Rectal smooth muscle tissue (tissue), 1 donor: ENCODE measurements around the gene PARL.

Source experiments
- H3K27ac ChIP-seq: one replicate; pipeline ENCODE4 v1.7.0; 2013; ENCODE audit warnings: low read depth, low read length, inconsistent platforms
- H3K27me3 ChIP-seq: one replicate; pipeline ENCODE4 v1.7.0; 2013; ENCODE audit warnings: low read length; ENCODE audit not compliant: control insufficient read depth, insufficient read depth
- H3K36me3 ChIP-seq: one replicate; pipeline ENCODE4 v1.7.0; 2013; ENCODE audit warnings: low read length; ENCODE audit not compliant: control insufficient read depth, insufficient read depth
- H3K4me1 ChIP-seq: one replicate; pipeline ENCODE4 v1.7.0; 2013; ENCODE audit warnings: low read length; ENCODE audit not compliant: control insufficient read depth, insufficient read depth
- H3K4me3 ChIP-seq: one replicate; pipeline ENCODE4 v1.7.0; 2013; ENCODE audit warnings: low read length
- H3K9ac ChIP-seq: one replicate; pipeline ENCODE4 v1.7.0; 2013; ENCODE audit warnings: low read length

The PARL gene

DNA sequence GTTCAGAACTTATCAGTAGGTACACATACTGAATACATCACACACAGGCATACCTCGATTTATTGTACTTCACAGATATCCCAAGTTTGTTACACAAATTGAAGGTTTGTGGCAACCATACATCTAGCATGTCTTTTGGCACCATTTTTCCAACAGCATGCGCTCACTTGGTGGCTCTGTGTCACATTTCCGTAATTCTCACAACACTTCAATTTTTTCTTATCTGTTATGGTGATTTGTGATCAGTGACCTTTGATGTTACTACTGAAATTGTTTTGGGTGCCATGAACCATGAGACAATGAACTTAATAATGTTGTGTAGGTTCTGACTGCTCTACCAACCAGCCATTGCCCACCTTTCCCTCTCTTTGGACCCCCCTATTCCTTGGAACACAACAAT lies 10.8 kb downstream of the PARL start:
- Histone ChIP-seq H3K27ac (no peak overlapping the region), H3K27me3 (no peaks in the 10 kb centered on the region), H3K4me1 (no peaks in the 10 kb centered on the region), H3K4me3 (no peak overlapping the region), H3K9ac (no peak overlapping the region), H3K36me3 (no peaks in the 10 kb centered on the region)

DNA sequence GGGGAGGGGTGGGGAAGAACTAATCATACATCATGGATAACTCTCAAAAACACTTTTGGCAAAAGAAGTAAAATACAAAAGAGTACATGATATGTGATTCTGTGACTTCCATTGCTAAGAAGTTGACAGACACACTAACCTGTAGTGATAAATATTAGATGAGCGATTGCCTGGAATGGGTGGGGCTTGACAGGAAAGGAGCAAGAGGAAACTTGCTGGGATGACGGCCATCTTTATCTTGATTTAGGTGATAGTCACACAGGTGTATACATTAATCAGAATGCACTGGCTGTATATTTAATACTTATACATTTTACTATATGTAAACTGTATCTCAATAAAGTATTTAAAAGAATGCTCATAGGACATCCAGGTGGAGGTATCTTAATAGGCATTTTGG lies 13.1 kb downstream of the PARL start:
- H3K36me3 ChIP-seq = no peaks in the 10 kb centered on the region
- H3K27me3 ChIP-seq = no peaks in the 10 kb centered on the region

DNA sequence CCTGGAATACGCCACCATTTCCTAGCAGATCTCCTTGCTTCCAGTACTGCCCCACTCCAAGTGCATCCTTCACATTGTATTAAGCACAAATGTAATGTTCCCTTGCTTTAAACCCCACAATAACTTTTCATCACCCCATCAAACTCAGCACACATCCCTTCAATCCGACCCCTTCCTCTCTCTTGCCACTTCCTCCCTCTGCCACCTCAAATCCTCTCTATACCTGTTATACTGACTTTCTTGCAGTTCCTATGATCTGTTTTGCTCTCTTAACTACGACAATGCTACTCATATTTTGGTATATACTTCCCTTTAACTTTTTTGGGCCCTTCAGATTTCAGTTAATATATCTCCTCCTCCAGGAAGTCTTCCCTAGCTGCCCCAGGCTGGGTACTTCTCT lies 14.1 kb downstream of the PARL start:
- Histone ChIP-seq H3K4me1 (no peaks in the 10 kb centered on the region), H3K27ac (no peak overlapping the region), H3K4me3 (no peak overlapping the region), H3K36me3 (no peaks in the 10 kb centered on the region), H3K27me3 (no peaks in the 10 kb centered on the region), H3K9ac (no peak overlapping the region)

More for the DNA sequence above, 13.1 kb downstream of the PARL start:
- no peak overlapping the region for H3K4me3 ChIP-seq
- no peak overlapping the region for H3K9ac ChIP-seq
- H3K27ac ChIP-seq = no peak overlapping the region
- H3K4me1 ChIP-seq = no peaks in the 10 kb centered on the region

DNA sequence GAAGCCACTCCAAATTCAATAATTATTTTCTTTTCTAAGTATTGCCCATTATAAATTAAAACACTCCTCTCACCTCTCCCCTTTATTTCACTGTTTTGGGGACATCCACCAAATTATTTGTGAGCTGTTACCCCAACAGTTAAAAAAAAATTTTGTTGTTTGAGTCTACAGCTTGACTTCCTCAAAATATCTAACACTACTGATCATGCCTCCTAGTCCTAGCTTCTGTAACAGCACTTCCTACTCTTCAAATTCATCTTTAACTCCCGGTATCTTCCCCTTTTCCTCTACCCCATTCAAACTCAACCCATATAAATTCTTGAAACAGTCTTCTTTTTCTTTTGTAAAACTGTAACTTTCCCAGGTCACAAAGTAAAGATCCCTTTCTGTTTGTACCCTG lies 15.9 kb downstream of the PARL start:
- Histone ChIP-seq H3K9ac (no peak overlapping the region), H3K4me1 (no peaks in the 10 kb centered on the region), H3K36me3 (peaks cover 6% of the 10 kb centered on the region)

DNA sequence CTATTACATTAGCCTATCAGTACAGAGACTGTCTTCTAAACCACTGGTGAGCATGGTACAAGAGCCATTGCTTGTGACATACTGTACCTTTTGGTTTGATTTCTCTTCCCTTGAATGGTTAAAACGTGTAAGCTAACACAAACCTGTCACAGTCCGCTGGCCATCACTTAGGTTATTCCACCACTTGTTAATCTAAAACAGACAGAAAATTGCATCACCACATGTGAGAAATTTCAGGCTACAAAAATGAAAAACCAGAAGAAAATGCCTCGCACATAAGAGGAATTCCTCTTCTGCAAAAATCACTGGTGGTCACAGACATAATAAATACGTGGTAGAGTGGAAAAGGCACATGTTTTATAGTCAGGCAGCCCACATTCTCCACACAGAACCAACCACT lies 22.1 kb downstream of the PARL start:
- H3K9ac ChIP-seq = no peak overlapping the region
- H3K4me1 ChIP-seq = no peaks in the 10 kb centered on the region
- no peak overlapping the region for H3K4me3 ChIP-seq
- H3K27ac ChIP-seq = no peak overlapping the region
- peaks cover 13% of the 10 kb centered on the region for H3K36me3 ChIP-seq
- H3K27me3 ChIP-seq = no peaks in the 10 kb centered on the region

More for the DNA sequence above, 15.9 kb downstream of the PARL start:
- Histone ChIP-seq H3K27ac (no peak overlapping the region), H3K27me3 (no peaks in the 10 kb centered on the region), H3K4me3 (no peak overlapping the region)

DNA sequence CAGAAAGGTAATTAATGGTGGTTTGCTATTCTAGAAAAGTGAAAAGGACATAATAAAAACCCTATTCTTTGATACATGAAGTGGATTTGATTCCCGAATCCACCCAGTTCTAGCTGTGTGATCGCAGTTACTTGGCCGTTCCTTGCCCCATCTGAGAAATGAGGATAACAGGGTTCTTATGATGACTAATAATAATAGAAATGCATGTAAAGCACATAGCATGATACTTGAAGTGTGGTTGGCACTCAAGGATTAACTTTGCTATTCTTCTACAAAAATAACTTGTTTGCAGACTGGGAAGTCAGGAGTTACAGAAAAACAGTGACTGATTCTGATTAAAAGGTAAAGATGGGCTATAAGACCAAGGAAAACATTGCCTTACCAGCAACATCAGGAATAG lies 26.8 kb downstream of the PARL start:
- Histone ChIP-seq H3K27ac (no peak overlapping the region), H3K27me3 (no peaks in the 10 kb centered on the region), H3K36me3 (peaks cover 9% of the 10 kb centered on the region), H3K9ac (no peak overlapping the region), H3K4me3 (no peak overlapping the region), H3K4me1 (no peaks in the 10 kb centered on the region)

DNA sequence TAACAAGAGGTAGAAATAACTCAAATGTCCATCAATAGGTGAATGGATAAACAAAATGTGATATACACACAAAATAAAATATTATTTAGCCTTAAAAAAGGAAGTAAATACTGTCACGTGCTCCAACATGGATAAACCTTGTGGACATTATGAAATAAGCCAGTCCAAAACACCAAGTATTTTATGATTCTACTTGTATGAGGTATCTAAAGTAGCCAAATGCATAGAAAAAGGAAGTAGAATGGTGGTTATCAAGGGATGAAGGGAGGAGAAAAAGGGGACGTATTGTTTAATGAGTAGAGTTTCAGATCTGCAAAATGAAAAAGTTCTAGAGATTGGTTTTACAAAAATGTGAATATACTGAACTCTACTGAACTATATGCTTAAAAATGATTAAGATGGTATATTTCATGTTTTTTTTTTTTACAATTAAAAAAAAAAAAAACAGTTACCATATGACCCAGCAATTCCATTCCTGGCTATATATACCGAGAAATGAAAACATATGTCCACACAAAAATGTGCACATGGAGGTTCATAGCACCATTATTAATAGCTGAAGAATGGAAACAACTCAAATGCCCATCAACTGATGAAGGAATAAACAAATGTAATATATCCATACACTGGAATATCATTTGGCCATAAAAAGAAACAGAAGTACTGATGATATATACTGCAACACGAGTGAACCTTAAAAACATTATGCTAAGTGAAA lies 30.2 kb downstream of the PARL start:
- H3K4me1 ChIP-seq = no peaks in the 10 kb centered on the region
- no peak overlapping the region for H3K4me3 ChIP-seq
- H3K27ac ChIP-seq = no peak overlapping the region
- no peaks in the 10 kb centered on the region for H3K27me3 ChIP-seq
- peaks cover 10% of the 10 kb centered on the region for H3K36me3 ChIP-seq
- H3K9ac ChIP-seq = no peak overlapping the region

DNA sequence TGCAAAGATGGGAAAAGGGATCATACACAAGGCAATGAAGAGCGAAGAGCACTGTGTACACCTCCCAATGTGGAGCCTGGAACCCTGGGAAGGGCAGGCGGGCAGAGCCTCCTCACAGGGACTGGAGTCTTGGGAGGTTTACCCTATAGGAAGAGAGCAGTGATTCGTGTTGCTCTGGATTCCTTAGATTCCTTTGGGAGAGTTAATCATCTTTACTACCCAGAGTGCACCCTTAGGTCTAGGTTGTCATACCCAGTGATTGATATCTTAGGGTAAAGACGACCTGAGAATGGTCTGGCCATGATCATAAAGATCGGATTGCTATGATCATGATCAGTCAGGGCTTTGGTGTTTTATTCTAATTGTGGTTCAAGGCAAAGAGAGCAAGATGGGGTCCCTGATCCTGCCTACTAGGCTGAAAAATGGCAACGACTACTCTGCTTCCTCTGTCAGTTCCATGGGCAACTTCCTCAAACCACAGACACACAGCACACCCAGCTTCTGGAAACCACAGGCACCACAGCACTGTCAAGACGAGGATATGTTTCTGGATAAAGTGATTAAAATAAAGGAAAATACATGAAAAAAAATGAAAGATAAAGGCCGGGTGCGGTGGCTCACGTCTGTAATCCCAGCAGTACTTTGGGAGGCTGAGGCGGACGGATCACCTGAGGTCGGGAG lies 38.9 kb downstream of the PARL start:
- no peak overlapping the region for H3K27ac ChIP-seq
- H3K27me3 ChIP-seq = no peaks in the 10 kb centered on the region
- peaks cover 10% of the 10 kb centered on the region for H3K36me3 ChIP-seq
- no peak overlapping the region for H3K4me3 ChIP-seq
- no peak overlapping the region for H3K9ac ChIP-seq
- H3K4me1 ChIP-seq = no peaks in the 10 kb centered on the region

DNA sequence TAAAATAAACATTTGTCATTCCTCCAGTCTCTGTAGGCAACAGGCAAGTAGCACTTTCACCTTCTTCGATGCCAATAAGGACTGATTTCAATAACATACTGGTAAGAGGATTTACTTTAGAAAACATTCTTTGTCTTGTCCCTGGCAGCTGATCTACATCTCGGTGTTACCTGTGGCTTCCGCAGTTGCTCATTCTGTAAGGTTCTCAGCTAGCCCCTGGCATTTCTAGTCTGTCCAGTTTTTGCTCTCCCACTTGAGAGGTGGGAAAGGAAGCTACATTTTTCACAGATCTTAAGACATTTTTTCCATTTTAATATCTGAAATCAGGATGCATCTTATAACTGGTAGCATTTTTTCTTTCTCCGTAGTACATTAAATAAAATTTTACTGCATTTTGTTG lies 39.6 kb downstream of the PARL start:
- Histone ChIP-seq H3K27me3 (no peaks in the 10 kb centered on the region), H3K9ac (no peak overlapping the region), H3K4me1 (no peaks in the 10 kb centered on the region), H3K4me3 (no peak overlapping the region), H3K27ac (no peak overlapping the region), H3K36me3 (peaks cover 12% of the 10 kb centered on the region)

DNA sequence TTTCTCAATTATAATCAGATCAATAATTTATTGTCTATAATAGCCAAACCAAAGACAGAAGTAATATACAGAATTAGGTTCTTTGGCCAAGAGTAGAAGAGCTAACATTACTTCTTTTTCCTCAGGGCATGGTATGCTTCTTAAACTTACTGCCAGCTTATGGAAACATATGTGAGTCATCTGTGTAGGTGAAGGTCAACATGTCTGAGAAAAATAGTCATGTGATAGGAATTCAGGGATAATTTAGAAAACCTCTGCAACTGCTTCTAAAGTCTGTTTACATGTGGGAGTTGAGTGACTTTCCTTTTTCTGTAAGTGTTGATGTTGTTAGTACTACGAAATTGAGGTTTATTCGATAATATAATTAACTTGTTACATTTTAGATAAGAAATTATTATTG lies 40.1 kb downstream of the PARL start:
- no peak overlapping the region for H3K4me3 ChIP-seq
- H3K9ac ChIP-seq = no peak overlapping the region
- no peaks in the 10 kb centered on the region for H3K27me3 ChIP-seq
- peaks cover 16% of the 10 kb centered on the region for H3K36me3 ChIP-seq
- H3K4me1 ChIP-seq = no peaks in the 10 kb centered on the region
- H3K27ac ChIP-seq = no peak overlapping the region

DNA sequence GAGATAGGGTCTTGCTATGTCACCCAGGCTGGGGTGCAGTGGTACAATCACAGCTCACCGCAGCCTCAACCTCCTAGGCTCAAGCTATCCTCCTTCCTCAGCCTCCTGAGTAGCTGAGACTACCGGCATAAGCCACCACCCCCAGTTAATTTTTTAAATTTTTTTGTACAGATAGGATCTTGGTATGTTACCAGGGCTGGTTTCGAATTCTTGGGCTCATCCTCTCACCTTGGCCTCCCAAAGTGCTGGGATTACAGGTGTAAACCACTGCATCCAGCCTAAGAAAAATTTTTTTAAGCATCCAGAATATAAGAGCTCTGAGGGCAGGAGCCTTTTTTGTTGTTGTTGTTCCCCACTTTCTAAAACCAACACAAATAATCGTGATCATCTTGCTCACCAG lies 44.9 kb downstream of the PARL start:
- Histone ChIP-seq H3K4me3 (no peak overlapping the region), H3K9ac (no peak overlapping the region), H3K4me1 (no peaks in the 10 kb centered on the region), H3K36me3 (peaks cover 20% of the 10 kb centered on the region), H3K27me3 (no peaks in the 10 kb centered on the region), H3K27ac (no peak overlapping the region)

DNA sequence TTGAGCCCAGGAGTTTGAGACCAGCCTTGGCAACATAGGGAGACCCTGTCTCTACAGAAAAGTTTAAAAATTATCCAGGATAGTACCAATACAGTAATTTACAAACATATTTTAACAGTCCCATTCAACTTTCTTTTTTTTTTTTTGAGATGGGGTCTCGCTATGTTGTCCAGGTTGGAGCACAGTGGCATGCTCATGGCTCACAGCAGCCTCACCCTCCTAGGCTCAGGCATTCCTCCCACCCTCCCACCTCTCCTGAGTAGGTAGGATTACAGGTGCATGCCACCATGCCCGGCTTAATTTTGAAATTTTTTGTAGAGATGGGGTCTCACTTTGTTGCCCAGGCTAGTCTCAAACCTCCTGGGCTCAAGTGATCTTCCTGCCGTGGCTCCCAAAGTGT lies 46.8 kb downstream of the PARL start:
- Histone ChIP-seq H3K27ac (no peak overlapping the region), H3K4me3 (no peak overlapping the region), H3K4me1 (no peaks in the 10 kb centered on the region), H3K27me3 (no peaks in the 10 kb centered on the region), H3K9ac (no peak overlapping the region), H3K36me3 (peaks cover 26% of the 10 kb centered on the region)

DNA sequence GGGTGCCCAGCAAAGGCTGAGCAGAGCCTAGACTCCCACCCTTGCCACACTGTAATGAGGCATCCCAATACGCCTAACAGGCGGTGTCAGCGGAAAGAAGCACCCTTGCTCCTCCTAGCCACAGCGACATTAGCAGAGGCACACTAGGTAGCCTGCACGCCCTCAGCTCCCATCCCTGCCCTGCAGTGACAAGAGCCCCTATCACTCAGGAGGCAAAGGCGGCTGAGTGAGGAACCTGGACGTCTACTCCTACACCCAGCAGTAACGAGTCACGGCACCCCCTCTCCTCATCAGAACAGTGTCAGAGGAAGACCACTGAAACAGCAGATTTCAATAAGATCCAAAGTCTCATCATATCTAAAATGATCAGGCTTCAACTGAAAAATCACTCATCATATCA lies 47.3 kb downstream of the PARL start:
- Histone ChIP-seq H3K4me1 (no peaks in the 10 kb centered on the region), H3K27me3 (no peaks in the 10 kb centered on the region), H3K4me3 (no peak overlapping the region), H3K36me3 (peaks cover 31% of the 10 kb centered on the region), H3K27ac (no peak overlapping the region), H3K9ac (no peak overlapping the region)
